RPMI7951 (cell line): Measurements from ENCODE around the gene TRIM40. TPM values are rescaled to one million over a fixed set of nuclear protein-coding genes. Genes with fewer than 3 reads are reported as not detected.
"Not testable (repeated sequence)": the region's sequence is repeated elsewhere in the genome, so short reads cannot be mapped to it uniquely, and the experiment has no call there.

ENCODE experiments used
- DNase-seq: peaks from one replicate; pipeline ENCODE4 v3.0.0-alpha.2; 2012; ENCODE audit warnings: low read depth
- total RNA-seq: library from RNA; depleted of rRNA; stranded (reverse); fragments of >200 nt; shearing (Covaris generic); gene quantifications from 2 replicates; pipeline ENCODE4 v1.2.3, GENCODE V29; 2014

The TRIM40 gene
- total RNA-seq, 1 experiment from 2014 or later: not detected

- no peak for DNase-seq
Observed at GRCh38 chr6:30113003-30113759, 22.8 kb upstream of the TRIM40 start, which contains the start of gene TRIM31. Gene TRIM31, minus strand, starts transcription at chr6:30113090. Its CDS starts 285 bp downstream, at chr6:30112805.

- no peak for DNase-seq
Observed at GRCh38 chr6:30113841-30114240, 22.1 kb upstream of the TRIM40 start.

GRCh38 chr6:30116724-30117123 is 19.2 kb upstream of the TRIM40 start:
- no peak for DNase-seq

- DNase-seq: not testable (repeated sequence)
Observed at GRCh38 chr6:30118691-30119090, 17.2 kb upstream of the TRIM40 start.

- DNase-seq: no peak
Observed at GRCh38 chr6:30121446-30122366, 14.2 kb upstream of the TRIM40 start.

- DNase-seq: no peak
Observed at GRCh38 chr6:30122515-30122914, 13.4 kb upstream of the TRIM40 start.

GRCh38 chr6:30127238-30128093 is 8.5 kb upstream of the TRIM40 start:
- DNase-seq: no peak

GRCh38 chr6:30129265-30130178 is 6.4 kb upstream of the TRIM40 start:
- DNase-seq: no peak

GRCh38 chr6:30130179-30130679 is 5.7 kb upstream of the TRIM40 start:
- DNase-seq: no peak

GRCh38 chr6:30130887-30131862 is 4.8 kb upstream of the TRIM40 start:
- DNase-seq: peak; percentile 83

- no peak for DNase-seq
Observed at GRCh38 chr6:30131947-30132497, 3.9 kb upstream of the TRIM40 start.

GRCh38 chr6:30135147-30135546 is 793 bp upstream of the TRIM40 start:
- DNase-seq: no peak

GRCh38 chr6:30136570-30137286 is 788 bp downstream of the TRIM40 start:
- DNase-seq: no peak

GRCh38 chr6:30140240-30140639 is 4.3 kb downstream of the TRIM40 start:
- not testable (repeated sequence) for DNase-seq

GRCh38 chr6:30142665-30143064 is 6.7 kb downstream of the TRIM40 start:
- no peak for DNase-seq

- DNase-seq: no peak
Observed at GRCh38 chr6:30143780-30144179, 7.8 kb downstream of the TRIM40 start.

GRCh38 chr6:30144811-30145210 is 8.9 kb downstream of the TRIM40 start:
- DNase-seq: no peak

- DNase-seq: no peak
Observed at GRCh38 chr6:30145818-30146217, 9.9 kb downstream of the TRIM40 start.
